ENCODE measurements around the gene BICRAL. TPM values are rescaled to one million over a fixed set of nuclear protein-coding genes. Genes with fewer than 3 reads are reported as not detected.

The BICRAL gene
- total and polyA plus RNA-seq, 9 of the 15 experiments (the other 6 are each of a cell fraction or from before 2014, with no cell fraction given) = 1.2 to 11.9 (median 5.6) TPM

DNA sequence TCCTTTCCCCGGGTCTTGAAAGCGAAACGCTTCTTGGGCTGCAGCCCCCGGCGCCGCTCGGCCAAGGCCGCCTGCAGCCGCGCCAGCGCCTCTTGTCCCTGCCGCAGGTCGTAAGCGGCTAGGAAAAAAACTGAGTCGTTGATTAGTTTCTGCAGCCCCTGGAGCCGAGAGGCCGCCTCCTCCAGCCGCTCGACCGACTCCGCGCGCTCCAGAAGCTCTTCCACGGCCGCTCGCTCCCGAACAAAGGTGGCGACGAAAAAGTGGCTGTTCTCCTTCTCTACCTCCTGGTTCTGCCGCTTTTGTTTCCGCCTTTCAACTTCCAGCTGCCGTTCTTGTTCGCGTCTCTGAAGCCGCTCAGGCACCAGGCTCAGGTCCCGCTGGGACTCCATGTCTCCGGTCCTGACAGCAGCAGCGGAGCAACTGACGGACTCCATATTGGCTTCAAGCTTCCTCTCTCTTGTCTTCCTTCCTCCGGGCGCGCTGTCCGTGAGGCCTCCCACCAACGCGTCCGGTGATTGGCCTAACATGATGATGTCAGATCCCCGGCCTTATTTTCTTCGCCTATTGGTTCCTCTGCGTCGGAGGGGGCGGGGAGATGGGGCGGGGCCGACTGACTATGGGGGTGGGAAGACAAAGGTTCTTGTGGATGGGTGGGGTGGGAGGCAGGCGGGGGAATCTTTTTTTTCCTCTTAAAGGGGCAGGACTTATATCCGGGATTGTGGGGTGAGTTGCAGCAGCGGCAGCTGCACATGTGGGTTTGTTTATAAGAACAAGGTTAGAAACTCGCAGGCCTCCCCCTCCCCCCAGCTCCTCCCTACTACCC lies 36.0 kb upstream of the BICRAL start, which contains the start of gene TBCC (continued):
- TF ChIP-seq, protein P1, sequence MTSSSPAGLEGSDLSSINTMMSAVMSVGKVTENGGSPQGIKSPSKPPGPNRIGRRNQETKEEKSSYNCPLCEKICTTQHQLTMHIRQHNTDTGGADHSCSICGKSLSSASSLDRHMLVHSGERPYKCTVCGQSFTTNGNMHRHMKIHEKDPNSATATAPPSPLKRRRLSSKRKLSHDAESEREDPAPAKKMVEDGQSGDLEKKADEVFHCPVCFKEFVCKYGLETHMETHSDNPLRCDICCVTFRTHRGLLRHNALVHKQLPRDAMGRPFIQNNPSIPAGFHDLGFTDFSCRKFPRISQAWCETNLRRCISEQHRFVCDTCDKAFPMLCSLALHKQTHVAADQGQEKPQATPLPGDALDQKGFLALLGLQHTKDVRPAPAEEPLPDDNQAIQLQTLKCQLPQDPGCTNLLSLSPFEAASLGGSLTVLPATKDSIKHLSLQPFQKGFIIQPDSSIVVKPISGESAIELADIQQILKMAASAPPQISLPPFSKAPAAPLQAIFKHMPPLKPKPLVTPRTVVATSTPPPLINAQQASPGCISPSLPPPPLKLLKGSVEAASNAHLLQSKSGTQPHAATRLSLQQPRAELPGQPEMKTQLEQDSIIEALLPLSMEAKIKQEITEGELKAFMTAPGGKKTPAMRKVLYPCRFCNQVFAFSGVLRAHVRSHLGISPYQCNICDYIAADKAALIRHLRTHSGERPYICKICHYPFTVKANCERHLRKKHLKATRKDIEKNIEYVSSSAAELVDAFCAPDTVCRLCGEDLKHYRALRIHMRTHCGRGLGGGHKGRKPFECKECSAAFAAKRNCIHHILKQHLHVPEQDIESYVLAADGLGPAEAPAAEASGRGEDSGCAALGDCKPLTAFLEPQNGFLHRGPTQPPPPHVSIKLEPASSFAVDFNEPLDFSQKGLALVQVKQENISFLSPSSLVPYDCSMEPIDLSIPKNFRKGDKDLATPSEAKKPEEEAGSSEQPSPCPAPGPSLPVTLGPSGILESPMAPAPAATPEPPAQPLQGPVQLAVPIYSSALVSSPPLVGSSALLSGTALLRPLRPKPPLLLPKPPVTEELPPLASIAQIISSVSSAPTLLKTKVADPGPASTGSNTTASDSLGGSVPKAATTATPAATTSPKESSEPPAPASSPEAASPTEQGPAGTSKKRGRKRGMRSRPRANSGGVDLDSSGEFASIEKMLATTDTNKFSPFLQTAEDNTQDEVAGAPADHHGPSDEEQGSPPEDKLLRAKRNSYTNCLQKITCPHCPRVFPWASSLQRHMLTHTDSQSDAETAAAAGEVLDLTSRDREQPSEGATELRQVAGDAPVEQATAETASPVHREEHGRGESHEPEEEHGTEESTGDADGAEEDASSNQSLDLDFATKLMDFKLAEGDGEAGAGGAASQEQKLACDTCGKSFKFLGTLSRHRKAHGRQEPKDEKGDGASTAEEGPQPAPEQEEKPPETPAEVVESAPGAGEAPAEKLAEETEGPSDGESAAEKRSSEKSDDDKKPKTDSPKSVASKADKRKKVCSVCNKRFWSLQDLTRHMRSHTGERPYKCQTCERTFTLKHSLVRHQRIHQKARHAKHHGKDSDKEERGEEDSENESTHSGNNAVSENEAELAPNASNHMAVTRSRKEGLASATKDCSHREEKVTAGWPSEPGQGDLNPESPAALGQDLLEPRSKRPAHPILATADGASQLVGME (CRISPR knock-in tag; IDR thresholded peaks at IDR 0.05) = no peak
- TF ChIP-seq ZNF584 (CRISPR knock-in tag; IDR thresholded peaks at IDR 0.05; ENCODE audit: low read depth) = no peak
- TF ChIP-seq MCM3 (IDR thresholded peaks at IDR 0.05) = no peak
- TF ChIP-seq NELFE (IDR thresholded peaks at IDR 0.05; ENCODE audit: insufficient read depth, insufficient read length) = no peak
- TF ChIP-seq ELF4 (CRISPR knock-in tag; IDR thresholded peaks at IDR 0.05) = peak; percentile 57; the same call in 1 of the 2 replicates
- no peak for TF ChIP-seq CHD4 (IDR thresholded peaks at IDR 0.05; ENCODE audit: insufficient read depth, insufficient replicate concordance, low read depth, low read length, poor library complexity, severe bottlenecking)
- TF ChIP-seq, protein P2, sequence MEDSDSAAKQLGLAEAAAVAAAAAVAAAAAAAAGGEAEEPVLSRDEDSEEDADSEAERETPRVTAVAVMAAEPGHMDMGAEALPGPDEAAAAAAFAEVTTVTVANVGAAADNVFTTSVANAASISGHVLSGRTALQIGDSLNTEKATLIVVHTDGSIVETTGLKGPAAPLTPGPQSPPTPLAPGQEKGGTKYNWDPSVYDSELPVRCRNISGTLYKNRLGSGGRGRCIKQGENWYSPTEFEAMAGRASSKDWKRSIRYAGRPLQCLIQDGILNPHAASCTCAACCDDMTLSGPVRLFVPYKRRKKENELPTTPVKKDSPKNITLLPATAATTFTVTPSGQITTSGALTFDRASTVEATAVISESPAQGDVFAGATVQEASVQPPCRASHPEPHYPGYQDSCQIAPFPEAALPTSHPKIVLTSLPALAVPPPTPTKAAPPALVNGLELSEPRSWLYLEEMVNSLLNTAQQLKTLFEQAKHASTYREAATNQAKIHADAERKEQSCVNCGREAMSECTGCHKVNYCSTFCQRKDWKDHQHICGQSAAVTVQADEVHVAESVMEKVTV (CRISPR knock-in tag; IDR thresholded peaks at IDR 0.05) = no peak
- no peak for TF ChIP-seq NFE2 (IDR thresholded peaks at IDR 0.05; ENCODE audit: low read depth)
- TF ChIP-seq SMARCE1 (IDR thresholded peaks at IDR 0.05) = no peak
- TF ChIP-seq NFIC (IDR thresholded peaks at IDR 0.05) = peak; percentile 49
- TF ChIP-seq ZNF696 (CRISPR knock-in tag; conservative IDR thresholded peaks at IDR 0.05) = no peak

Measured in K562 (cell line).